CD4-positive, CD25-positive, alpha-beta regulatory T cell (primary cell): ENCODE measurements around the gene ABHD6. TPM values are rescaled to one million over a fixed set of nuclear protein-coding genes. Genes with fewer than 3 reads are reported as not detected.

ENCODE experiments used
- ATAC-seq, 2 donors: fragments of 150-1000 bp; cut with Tn5 transposase; one replicate each; pipeline ENCODE4 v1.10.0; 2021; ENCODE audit warnings: low read depth in 2 of 2, moderate number of reproducible peaks in 2 of 2, moderate library complexity in 1 of 2
- DNase-seq, 3 donors: peaks; one replicate each; pipeline versions ENCODE4 v3.0.0 to v3.0.0-alpha.2; 2012 to 2022; ENCODE audit warnings: mixed read lengths in 1 of 3
- H3K27ac ChIP-seq: one replicate; pipeline ENCODE4 v1.7.0; 2013; ENCODE audit warnings: mild to moderate bottlenecking, low read length; ENCODE audit not compliant: insufficient read depth, poor library complexity, severe bottlenecking
- H3K27me3 ChIP-seq: one replicate; pipeline ENCODE4 v1.7.0; 2013; ENCODE audit warnings: low read length; ENCODE audit not compliant: control insufficient read depth, insufficient read depth
- H3K36me3 ChIP-seq: one replicate; pipeline ENCODE4 v1.7.0; 2013; ENCODE audit warnings: mild to moderate bottlenecking, low read length, moderate library complexity; ENCODE audit not compliant: control insufficient read depth, insufficient read depth
- H3K4me1 ChIP-seq: 2 replicates; pipeline ENCODE4 v1.7.0; 2013; ENCODE audit warnings: mild to moderate bottlenecking, low read length; ENCODE audit not compliant: insufficient read depth, control insufficient read depth, poor library complexity, severe bottlenecking
- H3K4me3 ChIP-seq: one replicate; pipeline ENCODE4 v1.7.0; 2013; ENCODE audit warnings: low read depth, mild to moderate bottlenecking, low read length, moderate library complexity
- H3K9me3 ChIP-seq, 2 experiments: 1 replicate in 1 of 2; 2 replicates in 1 of 2; pipeline ENCODE4 v1.7.0; 2013; ENCODE audit warnings: low read length in 2 of 2, mild to moderate bottlenecking in 1 of 2, moderate library complexity in 1 of 2; ENCODE audit not compliant: control insufficient read depth in 2 of 2
- H3K27ac Mint-ChIP-seq, 3 donors: one replicate each; pipeline ENCODE4 v1.8.0; 2020 to 2022; ENCODE audit warnings: mild to moderate bottlenecking in 3 of 3, mixed read lengths in 3 of 3, moderate library complexity in 2 of 3
- H3K27me3 Mint-ChIP-seq: one replicate; pipeline ENCODE4 v1.8.0; 2022; ENCODE audit warnings: mild to moderate bottlenecking, mixed read lengths
- H3K36me3 Mint-ChIP-seq: one replicate; pipeline ENCODE4 v1.8.0; 2020; ENCODE audit warnings: mixed read lengths
- H3K4me1 Mint-ChIP-seq, 4 donors: one replicate each; pipeline ENCODE4 v1.8.0; 2020 to 2022; ENCODE audit warnings: mixed read lengths in 4 of 4, mild to moderate bottlenecking in 1 of 4
- H3K4me3 Mint-ChIP-seq, 4 donors: one replicate each; pipeline ENCODE4 v1.8.0; 2020 to 2022; ENCODE audit warnings: mild to moderate bottlenecking in 4 of 4, mixed read lengths in 4 of 4, moderate library complexity in 3 of 4
- H3K9me3 Mint-ChIP-seq, 7 donors: one replicate each; pipeline ENCODE4 v1.8.0; 2020 to 2022; ENCODE audit warnings: mixed read lengths in 7 of 7, mild to moderate bottlenecking in 3 of 7, moderate library complexity in 2 of 7
- polyA plus RNA-seq, 4 donors: library from polyadenylated mRNA; unstranded; fragments of 300-500 nt; fragmentation: Illumina TruSeq; gene quantifications; one replicate each; pipeline ENCODE4 v1.2.3, GENCODE V29; 2021
- total RNA-seq: library from RNA; stranded (reverse); gene quantifications from one replicate; pipeline ENCODE4 v1.2.3, GENCODE V29; 2022

The ABHD6 gene
- total and polyA plus RNA-seq, 5 donors from 2014 or later, result 3.8 to 7.8 (median 4.7) TPM

DNA sequence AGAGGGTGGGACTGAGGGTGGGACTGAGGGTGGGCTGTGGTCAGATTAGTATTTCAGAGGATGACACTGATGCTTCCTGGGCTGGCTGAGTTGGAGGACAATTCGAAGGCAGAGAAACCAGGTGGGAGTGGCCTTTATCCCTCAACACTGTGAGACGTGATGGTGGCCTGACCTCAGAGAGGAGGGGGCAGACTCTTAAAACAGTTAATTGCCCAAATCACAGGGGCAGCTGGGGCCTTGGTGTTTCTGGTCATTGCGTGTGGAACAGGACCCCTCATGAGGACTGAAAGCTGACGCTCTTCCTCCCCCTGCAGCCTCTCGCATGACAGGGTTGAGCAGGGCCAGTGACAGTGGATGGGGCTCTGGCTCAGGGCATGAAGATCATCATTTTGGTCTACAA, 45.5 kb upstream of the ABHD6 start:
- no peak overlapping the region for H3K27ac Mint-ChIP-seq
- Histone ChIP-seq H3K4me1 (peaks cover 3% of the 10 kb centered on the region), H3K27me3 (no peaks in the 10 kb centered on the region), H3K9me3 (no peaks in the 10 kb centered on the region), H3K36me3 (no peaks in the 10 kb centered on the region), H3K27ac (no peak overlapping the region), H3K4me3 (no peak overlapping the region)
- ATAC-seq (no peak), DNase-seq (no peak)
- H3K36me3 Mint-ChIP-seq, result no peaks in the 10 kb centered on the region
- H3K9me3 Mint-ChIP-seq, result no peaks in the 10 kb centered on the region
- H3K27me3 Mint-ChIP-seq, result no peaks in the 10 kb centered on the region
- peaks cover 0 to 4% (median under 1%) of the 10 kb centered on the region in 4 donors for H3K4me1 Mint-ChIP-seq
- H3K4me3 Mint-ChIP-seq, result no peak overlapping the region

DNA sequence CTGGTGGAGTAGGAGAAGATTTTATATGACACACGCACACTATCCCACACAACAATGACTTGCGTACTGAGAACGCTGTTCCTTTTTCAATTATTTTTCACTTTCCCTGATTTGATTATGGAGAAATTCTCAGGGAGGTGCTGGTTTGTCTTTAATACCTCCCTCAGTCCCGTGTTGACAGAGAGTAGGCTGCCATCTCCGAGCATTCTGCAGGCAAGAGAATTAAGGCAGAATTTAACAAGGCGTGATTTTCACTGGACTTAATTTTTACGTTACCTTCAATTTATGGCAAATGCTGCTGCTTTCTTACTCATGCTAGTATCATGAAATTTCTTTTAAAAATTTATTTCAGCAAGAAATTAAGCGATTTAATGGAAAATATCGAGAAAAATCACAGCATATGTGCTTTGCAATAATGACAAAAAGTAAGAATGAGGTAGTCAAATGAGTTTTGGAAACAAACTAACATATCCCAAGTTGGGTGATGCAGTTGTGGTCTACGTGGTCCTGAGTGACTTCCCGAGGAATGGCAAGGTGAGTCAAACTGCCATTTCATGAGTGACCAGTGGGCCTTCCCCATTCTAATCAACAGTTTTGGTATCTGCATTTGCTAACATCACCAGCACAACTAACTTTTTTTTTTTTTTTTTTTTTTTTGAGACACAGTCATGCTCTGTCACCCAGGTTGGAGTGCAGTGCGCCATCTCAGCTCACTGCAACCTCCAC, 43.7 kb upstream of the ABHD6 start:
- Mint-ChIP-seq H3K4me1 (no peaks in the 10 kb centered on the region), H3K27me3 (no peaks in the 10 kb centered on the region), H3K36me3 (no peaks in the 10 kb centered on the region), H3K4me3 (no peak overlapping the region), H3K9me3 (no peaks in the 10 kb centered on the region), H3K27ac (no peak overlapping the region)
- ATAC-seq (no peak), DNase-seq (no peak)
- H3K27me3 ChIP-seq, result no peaks in the 10 kb centered on the region
- no peaks in the 10 kb centered on the region for H3K4me1 ChIP-seq
- H3K36me3 ChIP-seq, result no peaks in the 10 kb centered on the region
- H3K4me3 ChIP-seq, result no peak overlapping the region
- no peak overlapping the region for H3K27ac ChIP-seq
- no peaks in the 10 kb centered on the region for H3K9me3 ChIP-seq

DNA sequence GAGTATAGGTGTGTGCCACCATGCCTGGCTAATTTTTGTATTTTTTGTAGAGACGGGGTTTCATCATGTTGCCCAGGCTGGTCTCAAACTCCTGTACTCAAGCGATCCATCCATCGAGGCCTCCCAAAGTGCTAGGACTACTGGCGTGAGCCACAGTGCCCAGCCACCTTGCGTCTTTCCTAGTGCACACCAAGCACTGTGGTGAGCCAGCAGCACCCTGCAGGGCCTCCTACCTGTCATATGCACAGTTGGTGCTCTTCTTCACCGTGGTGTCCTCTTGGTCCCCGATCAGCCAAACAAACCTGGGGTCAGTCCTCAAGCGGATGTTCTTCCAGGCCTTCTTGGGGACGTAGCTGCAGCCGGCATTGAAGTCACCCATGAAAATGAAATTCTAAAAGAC, 40.0 kb upstream of the ABHD6 start:
- DNase-seq, result no peak
- H3K9me3 Mint-ChIP-seq, result peaks cover 0 to 6% (median 0%) of the 10 kb centered on the region in 7 donors
- H3K27ac Mint-ChIP-seq, result no peak overlapping the region
- no peaks in the 10 kb centered on the region for H3K4me1 ChIP-seq
- no peak for ATAC-seq
- H3K36me3 ChIP-seq, result no peaks in the 10 kb centered on the region
- H3K27ac ChIP-seq, result no peak overlapping the region
- no peaks in the 10 kb centered on the region for H3K9me3 ChIP-seq
- H3K36me3 Mint-ChIP-seq, result no peaks in the 10 kb centered on the region
- no peak overlapping the region for H3K4me3 Mint-ChIP-seq
- H3K4me1 Mint-ChIP-seq, result peaks cover 0 to 6% (median 0%) of the 10 kb centered on the region in 4 donors
- peaks cover 16% of the 10 kb centered on the region for H3K27me3 Mint-ChIP-seq
- no peak overlapping the region for H3K4me3 ChIP-seq
- peaks cover 3% of the 10 kb centered on the region for H3K27me3 ChIP-seq

DNA sequence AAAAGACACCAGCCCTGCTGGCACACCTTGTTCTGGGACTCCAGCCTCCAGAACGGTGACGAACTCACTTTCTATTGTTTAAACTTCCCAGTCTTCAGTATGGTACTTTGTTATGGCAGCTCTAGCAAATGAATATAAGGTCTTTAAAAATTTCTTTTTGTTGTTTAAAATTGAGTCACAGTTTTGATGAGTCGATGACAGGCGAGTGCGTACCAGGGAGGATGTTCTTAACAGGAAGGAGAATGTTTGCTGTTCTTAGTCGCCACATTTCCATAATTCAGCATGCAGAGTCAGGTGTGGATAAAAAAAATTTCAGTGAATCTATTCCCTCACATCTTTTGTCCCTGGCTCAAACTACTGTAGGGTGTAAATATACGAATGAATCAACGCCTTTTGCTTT, 39.2 kb upstream of the ABHD6 start:
- ATAC-seq (no peak), DNase-seq (no peak)
- peaks cover 0 to 6% (median 0%) of the 10 kb centered on the region in 4 donors for H3K4me1 Mint-ChIP-seq
- H3K4me3 Mint-ChIP-seq, result no peak overlapping the region
- Histone ChIP-seq H3K27me3 (peaks cover 3% of the 10 kb centered on the region), H3K36me3 (no peaks in the 10 kb centered on the region), H3K4me1 (no peaks in the 10 kb centered on the region), H3K4me3 (no peak overlapping the region), H3K27ac (no peak overlapping the region), H3K9me3 (no peaks in the 10 kb centered on the region)
- H3K27me3 Mint-ChIP-seq, result peaks cover 24% of the 10 kb centered on the region
- H3K36me3 Mint-ChIP-seq, result no peaks in the 10 kb centered on the region
- H3K27ac Mint-ChIP-seq, result no peak overlapping the region
- H3K9me3 Mint-ChIP-seq, result peaks cover 0 to 11% (median 2%) of the 10 kb centered on the region in 7 donors

DNA sequence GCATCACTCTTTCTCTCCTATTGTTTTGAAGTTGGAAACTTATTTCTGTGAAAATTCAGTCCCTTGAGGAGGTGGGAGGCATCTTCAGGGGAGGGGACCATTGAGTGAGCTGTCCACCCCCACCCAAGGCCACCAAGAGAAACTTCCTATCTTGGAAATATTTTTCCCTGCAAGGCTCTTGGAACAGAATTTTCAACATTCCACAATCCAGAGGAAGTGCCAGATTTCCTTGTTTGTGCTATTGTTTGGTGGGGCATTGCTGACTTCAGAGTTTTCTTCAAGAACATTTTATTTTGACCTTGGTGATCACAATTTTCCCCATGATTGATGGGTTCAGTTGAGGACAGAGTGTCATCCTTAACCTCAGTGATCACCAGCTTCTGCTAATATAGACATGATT, 38.8 kb upstream of the ABHD6 start:
- peaks cover 0 to 12% (median 2%) of the 10 kb centered on the region in 7 donors for H3K9me3 Mint-ChIP-seq
- H3K4me3 Mint-ChIP-seq, result no peak overlapping the region
- H3K4me1 Mint-ChIP-seq, result peaks cover 0 to 6% (median 0%) of the 10 kb centered on the region in 4 donors
- no peak overlapping the region for H3K27ac Mint-ChIP-seq
- Histone ChIP-seq H3K27ac (no peak overlapping the region), H3K4me3 (no peak overlapping the region), H3K27me3 (peaks cover 3% of the 10 kb centered on the region), H3K36me3 (no peaks in the 10 kb centered on the region), H3K9me3 (no peaks in the 10 kb centered on the region), H3K4me1 (no peaks in the 10 kb centered on the region)
- H3K27me3 Mint-ChIP-seq, result peaks cover 25% of the 10 kb centered on the region
- DNase-seq, result no peak
- H3K36me3 Mint-ChIP-seq, result no peaks in the 10 kb centered on the region
- ATAC-seq, result no peak

DNA sequence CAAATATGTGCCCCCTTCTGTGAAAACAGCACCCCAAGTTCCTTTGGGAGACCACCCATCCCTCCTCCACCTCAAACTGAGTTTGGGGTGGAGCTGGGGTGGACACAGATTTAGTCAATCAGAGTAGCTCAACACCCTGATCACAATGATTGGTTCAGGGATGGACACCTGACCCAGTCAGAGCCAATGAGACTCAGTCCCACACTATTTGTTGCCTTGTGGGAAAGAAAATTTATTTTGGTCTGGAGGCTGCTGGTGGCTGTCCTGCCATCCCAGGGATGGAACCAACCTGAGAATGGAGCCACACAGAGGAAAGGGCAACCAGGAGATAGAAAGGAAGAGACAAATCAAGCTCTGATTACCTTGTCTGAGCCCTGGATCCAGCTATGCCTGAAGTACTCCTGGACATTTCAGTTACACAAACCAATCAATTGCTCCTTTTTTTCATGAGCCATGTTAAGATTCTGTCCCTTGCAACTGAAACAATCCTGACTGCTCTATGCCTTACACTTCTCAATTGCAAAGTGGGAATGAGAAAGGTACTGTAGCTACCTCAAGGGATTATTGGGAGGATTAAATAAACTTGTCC, 37.4 kb upstream of the ABHD6 start:
- ATAC-seq (no peak), DNase-seq (no peak)
- Histone ChIP-seq H3K36me3 (no peaks in the 10 kb centered on the region), H3K9me3 (no peaks in the 10 kb centered on the region), H3K27me3 (peaks cover 3% of the 10 kb centered on the region), H3K4me3 (no peak overlapping the region), H3K27ac (no peak overlapping the region), H3K4me1 (no peaks in the 10 kb centered on the region)
- H3K36me3 Mint-ChIP-seq, result no peaks in the 10 kb centered on the region
- peaks cover 0 to 6% (median 0%) of the 10 kb centered on the region in 4 donors for H3K4me1 Mint-ChIP-seq
- peaks cover 25% of the 10 kb centered on the region for H3K27me3 Mint-ChIP-seq
- peaks cover 0 to 12% (median 2%) of the 10 kb centered on the region in 7 donors for H3K9me3 Mint-ChIP-seq
- H3K4me3 Mint-ChIP-seq, result no peak overlapping the region
- no peak overlapping the region for H3K27ac Mint-ChIP-seq

DNA sequence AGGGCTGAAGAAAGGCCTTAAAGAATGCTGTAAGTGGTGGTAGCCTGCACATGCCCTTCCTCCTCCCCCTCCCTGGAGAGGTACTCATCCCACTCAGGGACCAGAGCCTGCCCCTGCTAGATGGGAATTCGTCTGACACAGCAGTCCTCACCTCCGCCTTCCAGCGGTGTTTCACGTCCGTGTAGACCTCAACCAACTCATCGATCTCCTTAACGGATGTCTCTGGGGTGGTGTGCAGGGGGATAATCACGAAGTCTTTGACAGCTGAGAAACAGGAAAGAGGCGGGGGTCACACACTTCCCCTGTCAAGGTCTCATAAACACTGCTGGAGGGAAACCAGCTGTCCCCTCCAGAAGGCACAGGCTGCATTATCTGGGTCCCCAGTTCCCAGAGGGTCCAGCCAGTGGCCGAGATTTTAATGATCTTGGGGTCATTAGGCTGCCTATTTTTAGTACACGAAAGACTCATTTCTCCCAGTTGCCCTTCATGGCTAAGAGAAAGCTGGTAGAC, 36.7 kb upstream of the ABHD6 start:
- Histone ChIP-seq H3K27ac (no peak overlapping the region), H3K4me1 (no peaks in the 10 kb centered on the region), H3K27me3 (peaks cover 5% of the 10 kb centered on the region), H3K4me3 (no peak overlapping the region), H3K9me3 (no peaks in the 10 kb centered on the region), H3K36me3 (no peaks in the 10 kb centered on the region)
- Mint-ChIP-seq H3K27ac (no peak overlapping the region), H3K27me3 (peaks cover 25% of the 10 kb centered on the region), H3K4me3 (no peak overlapping the region), H3K36me3 (no peaks in the 10 kb centered on the region), H3K9me3 (peaks cover 0 to 12% (median 2%) of the 10 kb centered on the region in 7 donors), H3K4me1 (peaks cover 0 to 6% (median 0%) of the 10 kb centered on the region in 4 donors)
- DNase-seq (peak in 1 of 3 donors; percentile 47), ATAC-seq (no peak)
